Neural progenitor cell (in vitro differentiated cells): ENCODE results near the gene PHF10. TPM values are rescaled to one million over a fixed set of nuclear protein-coding genes. Genes with fewer than 3 reads are reported as not detected.

Experiments used
- DNase-seq: peaks from one replicate; pipeline ENCODE4 v3.0.0-alpha.2; 2016; ENCODE audit warnings: low spot score
- H2AFZ ChIP-seq: fragments of 200-600 bp; sonication (generic); replicated peaks from 2 replicates; pipeline ENCODE4 v1.6.1; 2016; ENCODE audit warnings: antibody characterized with exemption
- H3F3A ChIP-seq: fragments of 200-600 bp; sonication (generic); 2 replicates; pipeline ENCODE4 v1.6.1; 2016; ENCODE audit warnings: antibody characterized with exemption, low read depth
- H3K27ac ChIP-seq: fragments of 200-600 bp; sonication (generic); 2 replicates; pipeline ENCODE4 v1.5.1; 2016; ENCODE audit warnings: mild to moderate bottlenecking
- H3K27me3 ChIP-seq: fragments of 200-600 bp; sonication (generic); 2 replicates; pipeline ENCODE4 v1.6.1; 2016; ENCODE audit warnings: mild to moderate bottlenecking, moderate library complexity
- H3K36me3 ChIP-seq: fragments of 200-600 bp; sonication (generic); 2 replicates; pipeline ENCODE4 v1.5.1; 2016
- H3K4me1 ChIP-seq: fragments of 200-600 bp; sonication (generic); 2 replicates; pipeline ENCODE4 v1.6.1; 2016; ENCODE audit warnings: mixed run types
- H3K4me2 ChIP-seq: fragments of 200-600 bp; sonication (generic); 2 replicates; pipeline ENCODE4 v1.6.1; 2016
- H3K4me3 ChIP-seq: fragments of 200-600 bp; sonication (generic); 2 replicates; pipeline ENCODE4 v1.5.1; 2016
- H3K79me2 ChIP-seq: fragments of 200-600 bp; sonication (generic); 2 replicates; pipeline ENCODE4 v1.6.1; 2016; ENCODE audit warnings: low read depth
- H3K9ac ChIP-seq: fragments of 200-600 bp; sonication (generic); 2 replicates; pipeline ENCODE4 v1.6.1; 2016
- H3K9me3 ChIP-seq: fragments of 200-600 bp; sonication (generic); 2 replicates; pipeline ENCODE4 v1.5.1; 2016; ENCODE audit warnings: low read depth
- H4K20me1 ChIP-seq: fragments of 200-600 bp; sonication (generic); 2 replicates; pipeline ENCODE4 v1.6.1; 2016; ENCODE audit warnings: low read depth
- H3K27ac Mint-ChIP-seq: 3 replicates; pipeline ENCODE4 v1.8.0; 2021; ENCODE audit warnings: mixed read lengths
- H3K27me3 Mint-ChIP-seq: 2 replicates; pipeline ENCODE4 v1.8.0; 2022; ENCODE audit warnings: low read depth, mild to moderate bottlenecking, inconsistent platforms, moderate library complexity, mixed read lengths; ENCODE audit not compliant: insufficient read depth
- H3K36me3 Mint-ChIP-seq: 3 replicates; pipeline ENCODE4 v1.8.0; 2021; ENCODE audit warnings: mixed read lengths
- H3K4me1 Mint-ChIP-seq: 3 replicates; pipeline ENCODE4 v1.8.0; 2021; ENCODE audit warnings: mixed read lengths
- H3K4me3 Mint-ChIP-seq: 3 replicates; pipeline ENCODE4 v1.8.0; 2021; ENCODE audit warnings: mild to moderate bottlenecking, moderate library complexity, mixed read lengths
- H3K9me3 Mint-ChIP-seq: 3 replicates; pipeline ENCODE4 v1.8.0; 2020; ENCODE audit warnings: mixed read lengths
- EZH2 ChIP-seq: fragments of 200-600 bp; sonication (generic); IDR thresholded peaks from 2 replicates; pipeline ENCODE4 v1.6.1; 2017; ENCODE audit warnings: antibody characterized with exemption, mild to moderate bottlenecking, moderate library complexity
- EZH2phosphoT487 ChIP-seq: fragments of 200-600 bp; sonication (generic); IDR thresholded peaks from 2 replicates; pipeline ENCODE4 v1.6.1; 2017; ENCODE audit warnings: antibody characterized with exemption
- total RNA-seq: library from RNA; depleted of rRNA; stranded (reverse); fragments of >200 nt; gene quantifications from 2 replicates; pipeline ENCODE4 v1.2.3, GENCODE V29; 2015; ENCODE audit warnings: low replicate concordance
- TF ChIP-seq, protein P1 (sequence below): fragments of 200-600 bp; sonication (generic); IDR thresholded peaks from 2 replicates; pipeline ENCODE4 v1.5.1; 2017; ENCODE audit warnings: antibody characterized with exemption, mild to moderate bottlenecking

PHF10 gene
- total RNA-seq, 1 donor from 2014 or later: 43.0 TPM

DNA sequence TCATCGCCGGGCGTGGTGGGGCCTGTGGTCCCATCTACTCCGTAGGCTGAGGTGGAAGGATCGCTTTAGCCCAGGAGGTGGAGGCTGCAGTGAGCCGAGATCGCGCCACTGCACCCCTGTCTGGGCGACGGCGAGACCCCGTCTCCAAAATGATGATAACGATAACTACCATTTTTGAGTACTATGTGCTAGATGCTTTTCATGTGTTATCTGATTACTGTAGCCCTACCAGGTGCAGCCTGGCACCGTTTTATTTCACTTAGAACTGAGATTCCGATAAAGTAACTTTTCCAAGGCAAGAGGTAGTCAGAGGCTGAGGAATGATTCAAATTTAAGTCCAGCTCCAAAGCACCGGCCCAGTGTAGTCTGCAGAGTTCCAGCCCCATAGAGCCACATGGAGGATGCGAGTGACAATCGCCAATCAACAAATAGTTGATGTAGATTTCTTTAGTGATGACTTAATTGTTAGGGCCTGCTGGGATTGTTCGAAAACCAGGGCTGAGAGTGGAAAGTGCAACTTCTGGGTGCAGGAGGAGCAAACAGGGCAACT lies 27.8 kb upstream of the PHF10 start:
- Histone ChIP-seq H3K4me1 (peaks cover 16% of the 10 kb centered on the region), H3K4me2 (peak overlapping the region; percentile 96), H3K27me3 (no peaks in the 10 kb centered on the region), H2AFZ (peak overlapping the region; percentile 78), H3F3A (peaks cover 21% of the 10 kb centered on the region), H3K4me3 (peak overlapping the region; percentile 90), H3K36me3 (no peaks in the 10 kb centered on the region), H4K20me1 (no peaks in the 10 kb centered on the region), H3K79me2 (peaks cover 38% of the 10 kb centered on the region), H3K9ac (peak overlapping the region; percentile 95), H3K27ac (peak overlapping the region; percentile 97), H3K9me3 (no peaks in the 10 kb centered on the region)
- TF ChIP-seq, protein P1, sequence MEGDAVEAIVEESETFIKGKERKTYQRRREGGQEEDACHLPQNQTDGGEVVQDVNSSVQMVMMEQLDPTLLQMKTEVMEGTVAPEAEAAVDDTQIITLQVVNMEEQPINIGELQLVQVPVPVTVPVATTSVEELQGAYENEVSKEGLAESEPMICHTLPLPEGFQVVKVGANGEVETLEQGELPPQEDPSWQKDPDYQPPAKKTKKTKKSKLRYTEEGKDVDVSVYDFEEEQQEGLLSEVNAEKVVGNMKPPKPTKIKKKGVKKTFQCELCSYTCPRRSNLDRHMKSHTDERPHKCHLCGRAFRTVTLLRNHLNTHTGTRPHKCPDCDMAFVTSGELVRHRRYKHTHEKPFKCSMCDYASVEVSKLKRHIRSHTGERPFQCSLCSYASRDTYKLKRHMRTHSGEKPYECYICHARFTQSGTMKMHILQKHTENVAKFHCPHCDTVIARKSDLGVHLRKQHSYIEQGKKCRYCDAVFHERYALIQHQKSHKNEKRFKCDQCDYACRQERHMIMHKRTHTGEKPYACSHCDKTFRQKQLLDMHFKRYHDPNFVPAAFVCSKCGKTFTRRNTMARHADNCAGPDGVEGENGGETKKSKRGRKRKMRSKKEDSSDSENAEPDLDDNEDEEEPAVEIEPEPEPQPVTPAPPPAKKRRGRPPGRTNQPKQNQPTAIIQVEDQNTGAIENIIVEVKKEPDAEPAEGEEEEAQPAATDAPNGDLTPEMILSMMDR: no peak
- no peak for TF ChIP-seq EZH2
- TF ChIP-seq EZH2phosphoT487: no peak
- peak; percentile 11 for DNase-seq
- H3K27ac Mint-ChIP-seq: peak overlapping the region; percentile 86
- H3K27me3 Mint-ChIP-seq: peaks cover 2% of the 10 kb centered on the region
- H3K4me3 Mint-ChIP-seq: peak overlapping the region; percentile 92
- H3K4me1 Mint-ChIP-seq: peaks cover 43% of the 10 kb centered on the region
- H3K36me3 Mint-ChIP-seq: peaks cover 12% of the 10 kb centered on the region
- H3K9me3 Mint-ChIP-seq: no peaks in the 10 kb centered on the region

DNA sequence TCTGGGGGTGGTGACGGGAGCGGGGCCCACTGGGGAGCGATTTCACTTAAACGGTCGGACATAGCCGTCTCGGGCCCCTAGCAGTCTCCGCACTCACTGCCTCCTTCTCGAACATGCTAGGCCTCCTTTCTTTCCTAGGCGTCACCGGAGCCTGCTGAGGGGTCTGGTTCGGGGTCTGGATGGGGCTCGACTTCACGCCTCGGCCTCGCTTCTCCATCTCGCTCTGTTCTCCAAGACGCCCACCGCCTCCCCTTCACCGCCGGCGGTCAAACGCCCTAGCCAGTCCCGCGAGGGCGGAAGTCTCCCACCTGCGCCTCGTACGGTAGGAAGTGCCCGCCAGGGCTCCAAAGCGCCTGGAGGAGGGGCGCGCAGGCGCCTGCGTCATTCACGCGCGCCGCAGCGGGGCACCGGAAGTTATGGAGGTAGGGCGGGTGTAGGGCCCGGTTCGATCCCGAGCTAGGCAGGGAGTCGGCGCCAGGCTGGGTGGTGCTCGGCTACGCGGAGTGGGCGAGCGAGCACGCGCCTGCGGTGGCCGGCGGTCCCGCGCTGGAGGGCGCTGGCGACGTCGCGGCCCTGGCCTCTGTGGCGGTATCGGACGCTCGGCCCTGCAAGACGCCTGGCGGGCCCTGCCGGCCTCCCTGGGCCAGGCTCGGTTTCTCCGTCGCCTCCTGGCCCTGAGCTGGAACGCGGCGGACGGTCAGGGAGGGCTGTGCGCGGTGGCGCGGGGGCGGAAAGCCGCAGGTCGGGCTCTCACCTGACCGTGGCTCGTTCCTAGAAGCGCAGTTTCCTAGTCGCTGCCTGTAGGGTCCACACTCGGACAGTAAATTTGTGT lies 27.2 kb upstream of the PHF10 start, which contains the start of the genes DYNLT2 and ERMARD:
TSS of gene DYNLT2 (minus strand) at position 331 of the 832 bp plus-strand sequence. CDS start at position 217, 114 bp downstream.
TSS of gene ERMARD (plus strand) at position 381 of the 832 bp plus-strand sequence. CDS start at position 417, 36 bp downstream.
- Histone ChIP-seq H3F3A (peaks cover 21% of the 10 kb centered on the region), H3K4me3 (peak within 1 kb of the TSS; percentile 90), H3K36me3 (no peaks in the 10 kb centered on the region), H3K27ac (peak within 1 kb of the TSS; percentile 97), H3K4me2 (peak within 1 kb of the TSS; percentile 96), H4K20me1 (no peaks in the 10 kb centered on the region), H3K27me3 (no peaks in the 10 kb centered on the region), H3K9me3 (no peaks in the 10 kb centered on the region), H3K79me2 (peaks cover 38% of the 10 kb centered on the region), H3K4me1 (peaks cover 16% of the 10 kb centered on the region), H2AFZ (peak within 1 kb of the TSS; percentile 78), H3K9ac (peak within 1 kb of the TSS; percentile 95)
- H3K9me3 Mint-ChIP-seq: peaks cover 1% of the 10 kb centered on the region
- peaks cover 2% of the 10 kb centered on the region for H3K27me3 Mint-ChIP-seq
- peak; percentile 98 for DNase-seq
- peak within 1 kb of the TSS; percentile 99 for H3K27ac Mint-ChIP-seq
- TF ChIP-seq, protein P1: peak; percentile 21
- TF ChIP-seq EZH2phosphoT487: no peak
- TF ChIP-seq EZH2: peak; percentile 45
- peak within 1 kb of the TSS; percentile 99 for H3K4me3 Mint-ChIP-seq
- peaks cover 9% of the 10 kb centered on the region for H3K36me3 Mint-ChIP-seq
- H3K4me1 Mint-ChIP-seq: peaks cover 43% of the 10 kb centered on the region

DNA sequence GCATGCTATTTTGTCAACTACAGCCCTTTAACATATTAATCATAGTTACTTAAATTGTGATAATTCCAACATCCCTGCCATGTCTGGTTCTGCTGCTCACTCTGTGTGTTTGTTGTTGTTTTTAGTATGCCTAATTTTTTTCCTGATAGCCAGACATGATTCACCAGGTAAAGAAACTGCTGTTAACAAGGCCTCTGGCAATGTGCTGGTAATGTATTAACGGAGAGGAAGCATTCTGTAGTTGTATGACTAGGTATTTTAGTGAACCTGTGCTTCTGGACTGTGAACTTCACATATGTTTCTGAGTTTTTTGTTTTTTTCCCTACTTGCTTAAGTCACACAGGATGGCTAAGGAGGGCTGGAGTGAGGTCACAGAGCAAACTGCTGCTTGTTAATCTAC lies 22.3 kb upstream of the PHF10 start:
- Mint-ChIP-seq H3K4me1 (peaks cover 15% of the 10 kb centered on the region), H3K4me3 (no peak overlapping the region), H3K27me3 (peaks cover 2% of the 10 kb centered on the region), H3K36me3 (peaks cover 13% of the 10 kb centered on the region), H3K27ac (no peak overlapping the region), H3K9me3 (peaks cover 11% of the 10 kb centered on the region)
- TF ChIP-seq EZH2: no peak
- TF ChIP-seq EZH2phosphoT487: no peak
- TF ChIP-seq, protein P1: no peak
- Histone ChIP-seq H3K4me3 (no peak overlapping the region), H3K9ac (no peak overlapping the region), H3K79me2 (peaks cover 20% of the 10 kb centered on the region), H3K27ac (no peak overlapping the region), H3K4me1 (peaks cover 10% of the 10 kb centered on the region), H3K9me3 (no peaks in the 10 kb centered on the region), H3K27me3 (peaks cover 6% of the 10 kb centered on the region), H4K20me1 (no peaks in the 10 kb centered on the region), H3K36me3 (no peaks in the 10 kb centered on the region), H2AFZ (no peak overlapping the region), H3K4me2 (no peak overlapping the region), H3F3A (peaks cover 9% of the 10 kb centered on the region)
- DNase-seq: no peak
